Measurements from ENCODE around the gene WDR54. TPM values are rescaled to one million over a fixed set of nuclear protein-coding genes. Genes with fewer than 3 reads are reported as not detected.

Gene WDR54
- polyA plus RNA-seq, 1 of the 3 experiments (the other 2 are of a cell fraction) = 61.6 TPM

DNA sequence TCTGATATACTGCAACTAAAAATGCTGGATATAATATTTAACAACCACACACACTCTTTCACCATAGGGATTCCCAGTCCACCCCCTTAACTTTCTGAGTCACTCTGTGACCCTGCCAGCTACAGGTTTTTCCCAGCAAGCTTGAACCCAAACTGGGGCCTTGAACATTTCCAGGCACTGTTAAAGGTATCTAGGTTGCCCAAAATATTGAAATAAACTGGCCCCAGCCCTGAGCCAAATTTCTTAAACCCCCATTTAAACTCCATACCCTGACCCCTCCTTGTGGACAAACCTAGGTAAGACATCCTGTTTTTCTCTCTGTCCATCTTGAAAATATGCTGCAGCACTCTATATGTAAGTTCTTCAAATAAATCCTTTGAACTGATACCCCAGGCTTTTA is 21.7 kb upstream of the WDR54 start:
- Histone ChIP-seq H3K9me3 (no peaks in the 10 kb centered on the region), H3K9ac (no peak overlapping the region), H3K79me2 (ENCODE audit: insufficient read depth) (no peaks in the 10 kb centered on the region), H3K4me3 (ENCODE audit: low read depth in 2 of 2, low read length in 1 of 2) (no peak overlapping the region), H3K4me1 (ENCODE audit: control insufficient read depth in 1 of 2, insufficient read depth in 2 of 2, low read depth in 1 of 2, low read length in 1 of 2) (no peaks in the 10 kb centered on the region), H3K9me2 (no peaks in the 10 kb centered on the region), H3F3A (replicated peaks; ENCODE audit: insufficient read depth) (no peaks in the 10 kb centered on the region), H4K20me1 (ENCODE audit: insufficient read depth) (no peaks in the 10 kb centered on the region), H3K27me3 (ENCODE audit: insufficient read depth) (no peaks in the 10 kb centered on the region), H3K36me3 (replicated peaks in 1 of 2; ENCODE audit: control insufficient read depth in 1 of 2, insufficient read depth in 2 of 2, low read length in 1 of 2) (no peaks in the 10 kb centered on the region), H3K27ac (ENCODE audit: low read depth in 2 of 2, low read length in 1 of 2) (no peak overlapping the region), H3K4me2 (no peak overlapping the region), H2AFZ (ENCODE audit: low read depth) (peak overlapping the region; percentile 69)
- CTCF ChIA-PET = interaction anchor here (0.7 to 3.2 kb wide), 9 partner anchors 8 to 576 kb away, joined by 3 to 18 read pairs (median 4); partner anchors contain the start of gene WBP1
- POLR2A ChIA-PET = no interaction called here
- DNase-seq = peak; percentile 54
- peak; percentile 61 for TF ChIP-seq CTCF (IDR thresholded peaks at IDR 0.05)
- TF ChIP-seq MXI1 (IDR thresholded peaks at IDR 0.05; ENCODE audit: low read depth, low read length) = no peak
- TF ChIP-seq RCOR1 (IDR thresholded peaks at IDR 0.05; ENCODE audit: low read length) = no peak
- TF ChIP-seq RAD21 (IDR thresholded peaks at IDR 0.05; ENCODE audit: low read length) = peak; percentile 58
- peak; percentile 28; the same call in 1 of the 2 replicates for TF ChIP-seq SMC3 (IDR thresholded peaks at IDR 0.05; ENCODE audit: low read depth, low read length)

GRCh38 chr2:74401891-74402290 is 19.6 kb upstream of the WDR54 start:
- Histone ChIP-seq H4K20me1 (ENCODE audit: insufficient read depth) (no peaks in the 10 kb centered on the region), H3K79me2 (ENCODE audit: insufficient read depth) (no peaks in the 10 kb centered on the region), H3K4me2 (no peak overlapping the region), H3K4me1 (ENCODE audit: control insufficient read depth in 1 of 2, insufficient read depth in 2 of 2, low read depth in 1 of 2, low read length in 1 of 2) (peaks cover 0 to 9% of the 10 kb centered on the region in 2 experiments; a peak in 1 of 4 replicates), H3K9me2 (no peaks in the 10 kb centered on the region), H3K36me3 (replicated peaks in 1 of 2; ENCODE audit: control insufficient read depth in 1 of 2, insufficient read depth in 2 of 2, low read length in 1 of 2) (no peaks in the 10 kb centered on the region), H3K27ac (ENCODE audit: low read depth in 2 of 2, low read length in 1 of 2) (no peak overlapping the region), H3K4me3 (ENCODE audit: low read depth in 2 of 2, low read length in 1 of 2) (no peak overlapping the region), H3F3A (replicated peaks; ENCODE audit: insufficient read depth) (no peaks in the 10 kb centered on the region), H3K27me3 (ENCODE audit: insufficient read depth) (no peaks in the 10 kb centered on the region), H3K9ac (no peak overlapping the region), H3K9me3 (no peaks in the 10 kb centered on the region), H2AFZ (ENCODE audit: low read depth) (peak overlapping the region; percentile 45; the same call in 1 of the 2 replicates)
- CTCF ChIA-PET = interaction anchor here (1.2 to 3.2 kb wide), 4 partner anchors 10 to 189 kb away, joined by 3 to 18 read pairs (median 4); no protein-coding TSS in a partner anchor
- 65% methylated on average over 2 of the region's 2 CpGs for WGBS (ENCODE audit: low lambda C conversion rate)
- TF ChIP-seq MAX (IDR thresholded peaks at IDR 0.05; ENCODE audit: low read depth) (no peak), YY1 (IDR thresholded peaks at IDR 0.05; ENCODE audit: low read depth) (no peak), CHD2 (IDR thresholded peaks at IDR 0.05; ENCODE audit: low read length, partially characterized antibody) (no peak), FOXJ3 (CRISPR knock-in tag; IDR thresholded peaks at IDR 0.05) (no peak), CTCF (IDR thresholded peaks at IDR 0.05) (no peak), ELF1 (IDR thresholded peaks at IDR 0.05) (no peak), FOXM1 (IDR thresholded peaks at IDR 0.05; ENCODE audit: low read depth) (no peak), SIN3A (IDR thresholded peaks at IDR 0.05; ENCODE audit: borderline replicate concordance, low read depth, low read length) (no peak), SMC3 (IDR thresholded peaks at IDR 0.05; ENCODE audit: low read depth, low read length) (no peak), TEAD4 (IDR thresholded peaks at IDR 0.05; ENCODE audit: borderline replicate concordance, insufficient read depth) (no peak), TAF1 (IDR thresholded peaks at IDR 0.05; ENCODE audit: borderline replicate concordance, low read depth, low read length) (no peak), USF2 (IDR thresholded peaks at IDR 0.05; ENCODE audit: borderline replicate concordance, low read depth, low read length) (no peak), RXRA (IDR thresholded peaks at IDR 0.05; ENCODE audit: borderline replicate concordance, low read depth) (no peak), TCF12 (IDR thresholded peaks at IDR 0.05) (no peak)
- TF ChIP-seq, protein P1, sequence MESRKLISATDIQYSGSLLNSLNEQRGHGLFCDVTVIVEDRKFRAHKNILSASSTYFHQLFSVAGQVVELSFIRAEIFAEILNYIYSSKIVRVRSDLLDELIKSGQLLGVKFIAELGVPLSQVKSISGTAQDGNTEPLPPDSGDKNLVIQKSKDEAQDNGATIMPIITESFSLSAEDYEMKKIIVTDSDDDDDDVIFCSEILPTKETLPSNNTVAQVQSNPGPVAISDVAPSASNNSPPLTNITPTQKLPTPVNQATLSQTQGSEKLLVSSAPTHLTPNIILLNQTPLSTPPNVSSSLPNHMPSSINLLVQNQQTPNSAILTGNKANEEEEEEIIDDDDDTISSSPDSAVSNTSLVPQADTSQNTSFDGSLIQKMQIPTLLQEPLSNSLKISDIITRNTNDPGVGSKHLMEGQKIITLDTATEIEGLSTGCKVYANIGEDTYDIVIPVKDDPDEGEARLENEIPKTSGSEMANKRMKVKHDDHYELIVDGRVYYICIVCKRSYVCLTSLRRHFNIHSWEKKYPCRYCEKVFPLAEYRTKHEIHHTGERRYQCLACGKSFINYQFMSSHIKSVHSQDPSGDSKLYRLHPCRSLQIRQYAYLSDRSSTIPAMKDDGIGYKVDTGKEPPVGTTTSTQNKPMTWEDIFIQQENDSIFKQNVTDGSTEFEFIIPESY (IDR thresholded peaks at IDR 0.05; ENCODE audit: borderline replicate concordance, low read depth) = no peak
- POLR2A ChIA-PET = no interaction called here
- no peak for DNase-seq
